ENCODE data around the gene SLC41A3.
A peak's percentile ranks its signal among the peaks of the same experiment; 100 is the strongest.
"Not testable (repeated sequence)": the region's sequence is repeated elsewhere in the genome, so short reads cannot be mapped to it uniquely, and the experiment has no call there.

The SLC41A3 gene

GRCh38 chr3:126081618-126082361 lies 2.1 kb downstream of the SLC41A3 start:
- peak; percentile 44 to 73 for DNase-seq

DNA sequence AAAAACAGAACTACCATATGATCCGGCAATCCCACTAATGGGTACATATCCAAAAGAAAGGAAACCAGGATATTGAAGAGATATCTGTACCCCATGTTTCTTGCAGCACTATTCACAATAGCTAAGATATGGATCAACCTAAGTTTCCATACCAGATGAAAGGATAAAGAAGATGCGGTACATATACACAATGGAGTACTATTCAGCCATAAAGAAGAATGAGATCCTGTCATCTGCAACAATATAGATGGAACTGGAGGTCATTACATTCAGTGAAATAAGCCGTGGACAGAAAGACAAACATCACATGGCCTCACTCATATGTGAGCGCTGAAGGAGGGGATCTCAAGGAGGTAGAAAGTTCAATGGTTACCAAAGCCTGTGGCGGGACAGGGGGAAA lies 3.0 kb downstream of the SLC41A3 start:
- no peak for DNase-seq

DNA sequence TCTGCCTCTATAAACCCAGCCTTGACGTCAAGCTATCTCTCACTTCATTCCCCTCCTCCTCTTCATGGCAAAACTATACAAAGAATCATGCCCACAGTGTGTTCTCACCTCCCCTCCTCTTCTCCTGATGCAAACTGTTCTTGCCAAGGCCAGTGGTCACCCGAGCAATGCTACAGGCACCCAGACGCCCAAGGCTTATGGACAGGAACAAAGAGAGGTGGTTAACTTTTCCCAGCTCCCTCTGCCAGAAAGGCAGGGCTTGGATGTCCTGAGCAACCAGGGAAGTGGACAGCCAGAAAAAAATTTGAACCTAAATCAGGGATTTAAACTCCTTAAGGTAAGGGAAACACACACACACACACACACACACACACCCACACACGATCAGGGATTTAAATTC lies 5.1 kb downstream of the SLC41A3 start:
- no peak for DNase-seq

GRCh38 chr3:126077754-126078153 lies 6.2 kb downstream of the SLC41A3 start:
- no peak for DNase-seq

GRCh38 chr3:126076140-126076539 lies 7.8 kb downstream of the SLC41A3 start:
- no peak for DNase-seq

GRCh38 chr3:126070146-126070545 lies 13.8 kb downstream of the SLC41A3 start:
- no peak for DNase-seq

GRCh38 chr3:126067959-126068358 lies 16.0 kb downstream of the SLC41A3 start:
- DNase-seq = no peak

DNA sequence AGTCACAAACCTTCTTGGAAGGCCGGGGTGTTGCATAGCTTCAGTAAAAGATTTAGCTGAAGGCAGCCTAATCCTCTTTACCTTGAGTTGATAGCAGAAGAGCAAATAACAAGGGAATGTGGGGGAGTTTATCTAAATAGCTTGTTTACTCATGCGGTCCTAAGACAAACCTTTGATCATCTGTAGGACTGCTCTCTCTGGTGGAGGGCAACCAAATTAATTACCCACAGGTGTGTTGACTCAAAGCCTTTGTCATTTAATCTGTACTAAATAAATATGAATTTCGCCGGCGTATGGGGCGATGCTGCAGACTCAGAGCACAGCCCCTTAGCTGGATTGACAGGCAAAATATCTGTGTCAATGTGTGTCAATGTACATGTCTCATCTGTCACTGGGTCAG lies 17.2 kb downstream of the SLC41A3 start:
- not testable (repeated sequence) for DNase-seq

DNA sequence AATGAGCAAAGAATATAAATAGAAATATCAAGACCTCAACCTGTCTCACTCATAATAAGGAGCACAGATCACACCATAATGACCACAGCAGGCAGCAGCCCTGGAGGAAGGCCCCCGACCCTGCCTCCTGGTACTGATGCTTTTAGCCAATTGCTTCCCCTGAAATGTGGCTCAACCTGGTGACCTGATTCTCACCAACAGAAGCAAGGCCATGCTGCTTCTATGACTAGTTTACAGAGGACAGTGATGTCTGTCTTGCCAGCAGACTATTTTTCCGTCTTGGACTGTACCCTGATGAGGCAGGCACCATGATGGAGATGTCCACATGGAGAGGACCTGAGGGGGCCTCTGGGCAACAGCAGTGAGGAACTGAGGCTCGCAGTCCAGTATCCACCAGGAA lies 18.0 kb downstream of the SLC41A3 start:
- no peak for DNase-seq

GRCh38 chr3:126064627-126065258 lies 19.2 kb downstream of the SLC41A3 start:
- DNase-seq = no peak

DNA sequence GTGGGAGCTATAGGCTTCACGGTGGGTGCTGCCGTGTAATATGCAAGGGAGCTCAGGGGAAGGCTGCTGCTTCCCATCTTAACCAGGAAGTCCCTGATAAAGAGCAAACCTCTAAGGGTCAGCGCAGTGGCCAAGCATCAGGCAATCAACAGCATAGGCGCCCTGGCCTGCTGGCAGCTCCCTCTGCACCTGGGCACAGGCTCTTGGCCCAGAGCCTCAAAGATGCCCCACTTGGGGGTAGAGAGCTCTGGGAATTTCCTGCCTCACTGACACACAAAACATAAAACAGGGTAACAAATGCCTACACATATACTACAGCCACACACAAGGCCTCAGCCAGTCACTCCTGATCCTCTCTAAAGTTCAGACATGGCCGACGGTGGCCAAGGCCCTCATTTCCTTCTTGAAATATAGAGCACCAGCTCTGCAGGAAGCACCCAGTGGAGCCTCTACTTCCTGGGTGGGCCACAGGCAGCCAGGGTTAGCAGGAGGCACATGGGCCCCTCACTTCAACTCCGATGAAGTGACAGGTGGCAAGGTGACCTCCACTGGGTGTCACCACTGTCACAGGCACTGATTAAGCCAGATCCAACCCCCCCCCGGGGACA lies 20.5 kb downstream of the SLC41A3 start:
- no peak for DNase-seq

DNA sequence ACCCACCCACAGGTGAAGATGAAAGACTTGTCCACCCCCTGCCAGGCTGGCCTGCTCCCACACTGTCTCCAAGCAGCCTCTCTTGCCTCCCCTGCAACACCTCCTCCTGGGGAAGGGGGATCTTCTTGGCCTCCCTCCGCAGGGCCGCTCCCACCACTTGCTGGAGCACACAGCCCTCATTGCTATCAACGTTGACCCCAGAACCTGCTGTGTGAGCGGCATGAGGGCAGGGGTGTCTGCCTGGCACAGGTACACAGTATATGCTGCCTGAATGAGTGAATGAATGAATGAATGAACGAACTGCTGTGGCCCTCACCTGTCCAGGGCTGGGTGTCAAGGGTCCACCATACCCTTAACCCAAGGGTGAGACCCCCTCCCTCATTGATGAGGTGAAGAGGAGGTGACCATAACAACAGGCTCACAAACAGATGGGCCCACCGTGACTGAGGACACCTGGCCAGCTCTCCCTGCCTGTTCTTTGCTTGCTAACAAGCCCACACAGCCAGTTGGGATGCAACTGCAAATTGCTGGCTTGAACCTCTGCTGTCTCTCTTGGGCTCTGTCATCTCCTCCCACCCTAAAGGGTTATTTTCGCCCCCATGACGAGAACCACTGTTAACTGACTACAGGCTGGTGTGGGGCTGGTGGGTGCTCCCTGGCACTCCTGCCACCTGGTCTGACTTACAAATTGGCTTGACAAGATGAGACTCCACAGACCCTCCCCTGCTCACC lies 22.5 kb downstream of the SLC41A3 start:
- DNase-seq = no peak

DNA sequence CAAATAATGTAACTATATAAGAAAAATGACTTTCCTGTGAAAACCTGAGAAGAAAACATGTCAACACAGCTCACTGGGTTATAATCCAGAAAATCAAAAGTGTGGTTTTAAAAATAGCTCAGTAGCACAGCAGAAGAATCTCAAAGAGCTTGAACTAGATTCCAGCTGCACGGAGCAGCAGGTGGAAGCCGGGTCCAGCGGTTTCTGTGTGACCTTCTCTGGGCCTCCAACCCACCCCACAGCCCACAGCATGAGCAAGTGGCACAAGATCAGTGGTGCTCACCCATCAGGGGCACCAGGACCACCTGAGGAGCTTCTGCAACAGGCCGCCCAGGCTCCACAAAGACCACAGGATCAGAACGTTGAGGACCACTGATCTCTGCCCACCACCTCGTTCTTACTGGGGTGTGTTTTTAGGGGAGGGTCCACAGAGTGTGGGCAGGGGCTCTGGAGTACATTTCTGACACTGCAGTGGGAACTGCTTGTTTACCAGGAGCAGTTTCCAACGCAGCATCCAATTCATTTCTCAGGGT lies 23.2 kb downstream of the SLC41A3 start:
- DNase-seq = no peak

GRCh38 chr3:126058666-126059065 lies 25.3 kb downstream of the SLC41A3 start:
- DNase-seq = no peak

DNA sequence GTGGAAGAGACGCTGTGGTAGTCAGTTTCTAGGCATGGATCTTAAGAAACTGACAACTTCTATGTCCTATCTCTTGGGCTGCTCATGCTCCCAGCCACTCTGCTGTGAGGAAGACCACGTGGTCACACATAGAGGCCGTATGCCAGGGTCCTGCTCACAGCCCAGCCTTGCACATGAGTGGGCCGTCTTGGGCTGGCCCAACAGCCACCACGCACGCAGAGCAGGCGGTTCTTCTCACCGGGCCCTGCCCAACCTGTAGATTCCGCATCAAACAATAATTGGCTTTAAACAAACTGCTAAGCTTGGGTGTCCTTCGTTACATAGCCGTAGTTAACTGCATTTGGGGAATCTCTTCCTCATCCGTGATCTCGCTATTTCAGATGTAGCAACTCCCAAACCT lies 26.0 kb downstream of the SLC41A3 start:
- no peak for DNase-seq

DNA sequence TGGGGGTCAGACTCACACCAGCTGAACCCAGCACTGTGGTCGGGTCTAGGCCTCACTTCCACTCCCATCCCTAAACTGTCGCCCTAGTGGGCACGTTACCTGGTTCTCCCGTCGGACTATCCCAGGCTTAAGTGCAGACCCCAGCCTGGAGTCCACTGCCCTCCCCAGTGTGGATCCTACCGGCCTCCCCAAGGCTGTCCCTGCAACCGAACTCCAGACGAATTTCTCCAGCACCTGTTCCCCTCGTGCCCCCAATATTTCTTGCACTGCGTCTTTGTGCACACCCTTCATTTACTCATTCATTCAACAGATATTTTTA lies 26.5 kb downstream of the SLC41A3 start:
- no peak for DNase-seq

- no peak for DNase-seq
Observed at GRCh38 chr3:126056681-126057500, 27.0 kb downstream of the SLC41A3 start.

GRCh38 chr3:126056088-126056487 lies 27.8 kb downstream of the SLC41A3 start:
- DNase-seq = no peak

DNA sequence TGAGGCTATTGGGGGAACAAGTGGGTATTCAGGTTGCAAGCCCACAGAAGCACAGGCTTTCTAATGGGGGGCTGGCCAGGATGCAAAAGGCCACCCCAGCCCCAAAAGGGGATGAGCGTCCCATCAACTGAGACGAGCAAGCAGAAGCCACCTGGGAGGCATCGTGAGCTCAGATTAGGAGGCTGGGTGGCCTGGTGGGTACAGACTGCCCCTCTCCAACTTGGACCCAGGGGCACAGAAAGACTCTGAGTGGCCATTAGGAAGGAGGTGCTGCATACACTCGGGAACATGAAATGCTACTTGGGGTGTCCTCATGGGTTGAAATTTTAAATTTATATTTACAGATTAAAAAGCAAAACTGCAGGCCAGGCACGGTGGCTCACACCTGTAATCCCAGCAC lies 29.1 kb downstream of the SLC41A3 start:
- DNase-seq = no peak

DNA sequence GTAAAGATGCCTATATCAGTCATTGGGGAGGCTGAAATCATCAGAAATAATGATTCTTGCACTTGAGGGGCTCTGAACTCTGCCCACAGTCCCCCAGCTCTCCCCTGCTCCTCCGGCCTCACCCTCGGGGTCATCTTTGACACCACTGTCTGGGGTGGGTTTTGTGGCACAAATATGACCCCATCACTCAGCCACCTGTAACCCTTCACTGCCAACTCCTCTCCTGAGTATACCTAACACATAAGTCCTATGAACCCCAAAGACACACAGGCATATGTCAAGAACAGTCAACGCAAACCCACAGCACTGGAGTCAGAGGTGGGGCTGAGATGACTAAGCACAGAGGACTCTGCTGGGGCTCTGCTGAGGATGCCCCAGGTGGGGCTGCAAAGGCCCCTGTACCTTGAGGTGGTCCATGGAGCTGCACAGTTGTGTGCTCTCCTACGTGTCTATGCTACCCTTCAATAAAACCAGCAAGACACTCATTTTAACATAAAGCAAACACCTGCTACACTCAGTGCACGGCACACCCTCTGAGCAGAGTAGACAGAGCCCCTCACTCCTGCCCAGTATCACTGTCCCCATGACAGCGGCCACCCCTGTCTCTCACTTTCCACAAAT lies 29.9 kb downstream of the SLC41A3 start:
- DNase-seq = no peak

DNA sequence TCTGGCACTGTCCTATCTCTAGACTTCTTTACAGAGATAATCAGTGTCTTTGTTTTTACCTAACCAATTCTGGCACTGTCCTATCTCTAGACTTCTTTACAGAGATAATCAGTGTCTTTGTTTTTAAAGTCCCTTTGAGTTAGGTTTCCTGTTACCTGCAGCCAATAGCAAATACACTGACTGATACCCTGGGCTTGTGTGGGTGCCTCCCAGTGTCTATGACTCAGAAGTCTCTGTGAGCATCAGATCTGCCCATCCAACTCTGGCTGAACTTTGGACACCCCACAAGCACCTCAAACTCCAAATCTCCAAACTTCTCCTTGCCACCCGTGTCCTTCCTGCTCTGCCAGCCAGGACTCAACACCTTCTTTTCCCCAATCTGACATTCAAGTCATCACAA lies 30.4 kb downstream of the SLC41A3 start:
- no peak for DNase-seq
